ENCODE results near the gene NAALADL2.
"Not testable (repeated sequence)": the region's sequence is repeated elsewhere in the genome, so short reads cannot be mapped to it uniquely, and the experiment has no call there.

Gene NAALADL2

DNA sequence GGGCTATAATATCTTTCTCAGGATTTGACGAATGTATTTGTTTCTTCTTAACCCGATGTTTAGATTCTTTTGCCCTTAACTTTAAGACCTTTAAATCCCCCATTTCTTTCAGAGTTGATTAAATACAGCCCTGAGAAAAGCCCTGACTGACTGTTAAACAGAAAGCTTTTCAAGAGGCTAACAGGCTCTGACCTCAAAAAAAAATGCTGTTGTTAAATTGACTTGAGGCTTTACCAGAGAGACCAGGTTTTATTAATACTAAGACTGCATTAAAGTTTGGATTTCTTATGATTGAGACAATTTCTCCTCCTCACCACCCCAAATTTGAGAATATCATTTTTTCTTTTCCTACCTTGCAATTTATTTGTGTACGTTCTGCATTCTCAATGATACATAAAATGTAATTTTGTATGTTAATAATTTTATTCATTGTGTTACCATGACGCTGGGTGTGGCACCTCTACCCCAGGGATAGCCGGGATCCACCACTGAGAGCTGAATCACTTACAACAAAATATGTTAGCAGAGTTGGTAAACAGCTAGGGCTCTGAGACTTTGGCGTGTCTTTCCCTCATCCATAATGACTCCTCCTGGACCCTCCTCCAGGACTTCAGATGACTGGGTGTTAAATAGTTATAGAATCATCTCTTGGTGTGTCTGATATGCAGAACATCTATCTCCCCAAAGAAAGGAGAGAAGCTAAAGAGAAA lies 753.5 kb downstream of the NAALADL2 start:
- no peak for DNase-seq

DNA sequence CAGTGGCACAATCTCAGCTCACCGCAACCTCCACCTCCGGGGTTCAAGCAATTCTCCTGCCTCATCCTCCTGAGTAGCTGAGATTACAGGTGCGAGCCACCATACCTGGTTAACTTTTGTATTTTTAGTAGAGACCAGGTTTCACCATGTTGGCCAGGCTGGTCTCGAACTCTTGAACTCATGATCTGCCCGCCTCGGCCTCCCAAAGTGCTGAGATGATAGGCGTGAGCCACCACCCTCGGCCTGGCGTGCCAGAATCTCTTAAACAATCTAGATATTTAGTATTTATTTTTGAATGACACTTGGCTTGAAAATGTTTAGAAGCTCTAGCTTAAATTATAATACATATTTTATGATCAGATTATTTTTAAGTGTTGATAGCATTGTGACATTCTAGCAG lies 755.0 kb downstream of the NAALADL2 start:
- not testable (repeated sequence) for DNase-seq

DNA sequence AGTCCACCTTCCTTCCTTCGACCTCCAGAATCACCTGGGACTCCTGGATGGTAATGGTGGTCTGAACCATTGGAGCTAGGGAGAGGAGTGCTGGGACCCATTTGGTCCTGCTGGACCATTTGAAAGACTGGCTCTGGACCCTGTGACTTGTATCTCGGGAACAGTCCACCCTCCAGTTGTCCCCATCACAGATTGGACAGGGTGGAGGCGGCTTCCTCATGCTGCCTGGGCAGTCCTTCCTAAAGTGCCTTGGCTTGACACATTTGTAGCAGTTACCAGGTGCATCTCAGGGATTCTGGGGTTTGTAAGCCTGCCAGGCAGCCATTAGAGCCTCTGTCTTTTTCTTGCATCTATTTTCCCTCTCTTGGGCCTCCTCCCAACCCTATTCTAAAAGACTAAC lies 758.1 kb downstream of the NAALADL2 start:
- no peak for DNase-seq

DNA sequence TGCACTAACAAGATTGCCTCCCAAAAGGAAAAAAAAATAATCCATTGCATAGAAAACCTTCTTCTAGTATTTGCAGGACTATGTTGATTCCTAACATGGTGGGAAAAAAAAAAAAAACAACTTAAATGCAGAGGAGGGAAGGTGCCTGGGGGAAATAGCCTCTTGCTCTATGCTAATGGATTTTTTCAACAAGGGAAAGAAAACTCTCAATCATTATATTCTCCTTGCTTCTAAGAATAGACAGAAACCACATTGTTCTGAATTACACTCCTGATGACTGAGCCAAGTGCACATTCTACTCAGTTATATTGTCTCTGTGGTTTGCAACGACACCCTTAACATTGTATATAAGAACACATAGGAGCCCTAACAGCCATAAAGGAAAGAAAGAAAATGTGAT lies 760.2 kb downstream of the NAALADL2 start:
- DNase-seq: no peak

DNA sequence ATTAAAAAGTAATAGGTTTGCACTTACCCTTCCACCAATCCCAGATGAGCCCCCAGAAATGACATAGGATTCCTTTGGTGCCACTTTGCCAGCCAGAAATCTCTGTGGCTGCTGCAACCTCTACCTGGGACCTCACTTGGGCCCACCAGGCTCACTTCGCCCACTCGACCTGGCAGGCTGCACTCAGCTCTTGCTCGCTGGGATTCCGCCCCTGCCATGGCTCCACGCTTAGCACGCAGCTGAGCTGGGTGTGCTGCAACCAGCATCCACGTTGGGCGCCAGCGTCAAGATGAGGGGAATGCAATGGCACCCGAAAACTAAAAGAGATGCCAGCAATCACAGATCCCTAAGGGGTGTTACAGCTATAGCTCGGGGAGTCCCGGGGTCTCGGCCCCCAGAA lies 761.0 kb downstream of the NAALADL2 start:
- DNase-seq: no peak

DNA sequence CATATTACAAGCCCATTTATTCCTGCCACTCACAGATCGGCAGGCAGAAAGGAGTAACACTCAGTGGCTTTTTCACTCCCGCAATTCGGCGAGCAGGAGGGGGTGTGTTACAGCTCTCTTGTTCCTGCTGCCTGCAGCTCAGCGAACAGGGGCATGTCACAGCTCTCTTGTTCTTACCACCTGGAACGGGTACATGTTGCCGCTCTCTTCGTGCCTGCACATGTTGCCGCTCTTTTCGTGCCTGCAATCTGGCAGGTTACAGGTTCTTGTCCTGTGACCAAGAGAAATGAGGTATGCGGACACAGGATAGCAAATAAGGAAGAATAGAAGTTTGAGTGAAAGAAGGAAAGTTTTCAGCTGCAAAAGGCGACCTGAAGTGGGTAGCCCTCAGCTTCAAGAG lies 761.4 kb downstream of the NAALADL2 start:
- no peak for DNase-seq

DNA sequence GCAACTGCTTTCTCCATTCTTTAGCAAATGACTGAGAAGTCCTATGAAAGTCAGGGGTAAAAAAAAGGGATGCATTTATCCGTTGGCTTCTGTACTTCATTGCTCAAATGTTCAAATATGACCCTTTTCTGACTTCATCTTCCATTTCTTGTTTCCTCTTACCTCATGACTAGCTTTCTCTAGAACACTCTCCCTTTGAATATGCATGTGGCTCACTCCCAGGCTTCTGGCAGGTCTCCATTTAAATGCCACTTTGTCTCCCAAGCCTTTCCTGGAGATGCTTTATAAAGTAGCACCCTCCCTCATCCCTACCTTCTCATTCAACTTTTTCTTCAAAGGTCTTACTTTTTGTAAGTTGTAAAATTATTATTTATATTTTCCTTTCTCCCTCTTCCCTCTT lies 781.8 kb downstream of the NAALADL2 start:
- DNase-seq: no peak

DNA sequence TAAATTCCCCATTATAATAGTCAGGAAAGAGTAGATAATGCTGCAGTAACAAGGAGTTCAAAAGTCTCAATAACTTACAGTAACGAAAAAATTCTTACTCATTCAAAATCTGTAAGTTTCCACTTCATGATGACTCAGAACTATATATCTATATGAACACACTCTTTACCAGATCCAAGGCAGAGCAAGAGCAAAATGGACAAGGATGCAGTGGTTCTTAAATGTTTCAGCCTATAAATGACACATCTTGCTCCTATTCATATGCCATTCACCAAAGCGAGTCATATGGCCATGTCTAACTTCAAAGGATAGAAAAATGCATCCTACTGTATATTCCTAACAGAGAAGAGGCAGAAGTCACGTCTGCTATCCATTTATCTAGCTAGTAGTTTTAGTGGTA lies 787.7 kb downstream of the NAALADL2 start:
- DNase-seq: no peak

DNA sequence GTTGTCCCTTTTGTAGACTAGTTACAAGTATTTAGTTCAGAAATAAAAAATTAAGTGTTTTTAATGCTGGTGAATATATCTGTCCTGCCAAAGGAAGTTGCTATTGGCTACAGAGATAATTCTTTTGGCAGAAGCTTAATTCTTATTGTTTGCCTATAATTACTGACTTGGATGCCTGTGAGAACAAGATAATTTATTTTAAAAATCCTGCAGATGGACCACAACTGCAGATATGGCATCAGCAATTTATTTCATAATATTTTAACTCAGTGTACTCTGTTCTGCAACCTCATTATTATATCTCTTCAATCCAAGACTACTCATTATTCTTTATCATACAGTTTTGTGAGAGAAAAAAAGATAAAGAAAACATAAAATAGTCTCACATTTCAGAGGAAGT lies 789.8 kb downstream of the NAALADL2 start:
- DNase-seq: no peak

DNA sequence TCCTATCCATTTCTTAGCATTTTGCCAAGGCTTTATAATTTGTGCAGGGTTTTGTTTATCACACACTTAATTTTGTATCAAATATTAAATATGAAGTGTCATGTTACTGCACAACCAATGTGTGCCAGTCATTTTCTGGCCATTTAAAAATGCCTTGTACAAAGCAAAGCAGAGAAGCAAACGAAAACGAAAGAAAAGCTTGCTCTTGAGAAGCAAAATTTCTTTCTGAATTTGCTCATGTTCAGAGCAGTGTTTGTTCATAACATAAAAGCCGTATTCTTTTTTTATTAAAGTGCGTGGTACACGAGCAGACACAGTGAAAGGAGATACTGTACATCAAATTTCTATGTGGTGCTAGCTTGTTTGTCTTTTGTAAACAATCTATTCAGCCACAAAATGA lies 792.6 kb downstream of the NAALADL2 start:
- DNase-seq: no peak

DNA sequence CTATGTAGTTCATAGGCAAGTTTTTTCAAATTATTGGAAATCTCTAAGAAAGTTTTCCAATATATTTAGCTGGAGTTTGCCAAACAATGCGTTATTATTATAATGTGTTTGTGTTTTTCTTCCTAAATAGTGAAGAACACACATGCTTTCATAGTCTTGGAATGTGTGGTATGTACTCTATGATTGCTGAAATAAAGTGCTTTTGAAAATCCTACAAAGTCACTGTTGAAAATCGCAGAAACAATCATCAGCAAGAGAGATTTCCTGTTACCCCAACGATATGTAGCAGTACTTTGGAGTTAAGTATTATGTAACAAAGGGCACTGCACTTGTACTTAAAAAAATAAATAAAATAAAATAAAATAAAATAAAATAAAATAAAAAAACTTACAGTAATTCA lies 796.2 kb downstream of the NAALADL2 start:
- no peak for DNase-seq

DNA sequence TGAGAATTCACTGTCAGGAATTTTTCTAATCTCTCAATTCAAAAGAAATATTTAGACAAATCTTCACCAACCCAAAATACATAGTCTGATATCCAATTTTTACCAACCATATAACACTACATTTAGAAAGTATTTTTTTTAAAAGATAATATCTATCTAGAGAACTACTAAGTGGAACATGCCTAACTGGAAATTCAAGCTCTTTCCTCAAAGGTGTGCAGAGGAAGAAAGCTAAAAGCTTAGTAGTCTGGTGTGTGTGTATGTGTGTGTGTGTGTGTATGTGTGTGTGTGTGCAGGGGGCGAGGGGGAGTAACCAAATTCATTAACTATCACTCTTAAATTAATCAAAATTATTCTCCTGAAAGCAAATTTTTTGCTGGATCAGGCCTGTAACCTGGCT lies 797.3 kb downstream of the NAALADL2 start:
- DNase-seq: no peak

DNA sequence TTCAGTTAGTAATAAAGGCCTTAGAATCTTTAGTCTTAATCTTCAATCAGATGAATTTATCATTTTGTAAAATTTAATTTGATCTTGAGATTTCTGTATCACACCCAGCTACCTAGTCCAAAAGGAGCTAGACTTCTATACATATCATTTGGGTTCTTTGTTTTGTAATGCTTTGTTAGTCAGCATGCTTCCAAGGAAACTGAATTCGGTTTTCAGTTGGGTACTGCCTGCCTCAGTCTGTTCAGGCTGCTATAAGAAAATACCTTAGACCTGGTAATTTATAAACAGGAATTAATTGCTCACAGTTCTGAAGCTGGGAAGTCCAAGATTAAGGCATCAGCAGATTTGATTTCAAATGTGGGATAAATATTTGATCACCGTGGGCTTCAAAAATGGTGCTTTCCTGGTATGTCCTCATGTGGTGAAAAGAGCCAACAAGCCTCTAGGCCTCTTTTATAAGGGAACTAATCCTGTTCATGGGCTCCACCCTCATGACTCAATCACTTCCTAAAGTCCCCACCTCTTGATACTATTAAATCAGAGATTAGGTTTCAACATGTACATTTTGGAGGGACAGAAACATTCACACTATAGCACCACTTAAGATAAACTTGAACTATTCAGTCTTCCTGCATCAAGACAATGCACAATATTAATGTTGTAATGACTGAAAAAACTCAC lies 800.7 kb downstream of the NAALADL2 start:
- DNase-seq: no peak

DNA sequence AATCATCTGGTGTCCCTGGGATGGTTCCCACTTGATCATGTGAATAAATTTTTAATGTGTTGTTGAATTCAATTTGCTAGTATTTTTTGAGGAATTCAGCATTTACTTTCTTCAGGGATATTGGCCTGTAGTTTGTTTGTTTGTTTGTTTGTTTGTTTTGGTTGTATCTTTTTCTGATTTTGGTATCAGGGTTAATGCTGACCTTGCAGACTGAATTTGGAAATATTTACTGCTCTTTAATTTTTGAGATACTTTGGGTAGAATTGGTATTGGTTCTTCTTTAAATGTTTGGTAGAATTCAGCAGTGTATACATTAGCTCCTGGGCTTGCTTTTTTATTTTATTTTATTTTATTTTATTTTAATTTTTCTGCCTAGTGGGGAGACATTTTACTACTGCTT lies 803.7 kb downstream of the NAALADL2 start:
- no peak for DNase-seq

DNA sequence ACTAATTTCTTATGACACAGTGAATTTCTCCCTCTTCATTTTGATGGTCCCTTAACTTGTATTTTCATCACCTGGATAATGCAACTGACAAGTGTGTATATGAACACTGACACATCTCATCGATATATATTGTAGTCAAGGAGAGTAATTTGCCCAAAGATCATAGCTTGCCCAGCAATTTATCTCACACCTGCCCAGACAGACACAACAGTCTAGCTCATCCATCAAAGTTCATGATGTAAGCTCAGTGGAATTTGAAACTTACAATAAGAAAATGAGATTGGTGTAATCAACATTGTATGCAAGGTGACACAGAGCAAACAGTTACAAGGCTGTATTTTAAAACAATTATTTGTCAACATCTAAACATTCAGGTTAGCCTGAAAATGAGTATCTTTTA lies 805.8 kb downstream of the NAALADL2 start:
- DNase-seq: no peak

DNA sequence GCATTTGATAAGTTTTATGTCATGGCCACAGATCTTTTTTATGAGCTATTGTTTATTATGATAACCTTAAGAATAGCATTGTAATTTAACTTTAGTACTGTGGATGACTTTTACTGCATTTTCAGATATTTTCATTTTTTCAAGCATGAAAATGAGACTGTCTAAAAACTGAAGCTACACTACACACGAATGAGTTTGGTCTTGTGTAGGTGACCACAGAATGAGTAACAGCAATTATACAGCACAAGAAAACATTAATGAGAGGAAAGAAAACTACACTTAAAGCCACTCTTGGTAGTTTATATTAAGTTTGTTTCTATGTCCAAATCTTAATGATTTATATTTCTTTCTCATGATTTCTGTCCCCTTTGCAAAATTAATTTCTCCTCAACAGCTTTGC lies 809.2 kb downstream of the NAALADL2 start:
- no peak for DNase-seq

DNA sequence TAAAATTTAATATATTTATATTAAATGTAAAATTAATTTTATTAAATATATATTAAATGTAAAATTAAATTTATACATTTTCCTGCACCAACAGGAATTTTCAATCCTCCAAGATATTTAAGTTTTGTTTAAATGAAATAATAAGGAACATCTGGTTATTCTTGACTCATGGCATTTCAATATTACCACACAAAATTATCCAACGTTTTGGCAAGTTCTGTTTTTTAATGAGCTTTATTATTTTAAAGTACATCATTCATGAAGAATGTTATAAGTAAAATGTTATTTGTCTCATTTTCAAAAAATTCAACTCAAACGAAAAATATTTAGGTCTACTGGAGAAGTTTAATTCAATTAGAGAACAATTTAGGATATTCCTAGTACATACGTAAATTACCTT lies 811.4 kb downstream of the NAALADL2 start:
- DNase-seq: no peak

DNA sequence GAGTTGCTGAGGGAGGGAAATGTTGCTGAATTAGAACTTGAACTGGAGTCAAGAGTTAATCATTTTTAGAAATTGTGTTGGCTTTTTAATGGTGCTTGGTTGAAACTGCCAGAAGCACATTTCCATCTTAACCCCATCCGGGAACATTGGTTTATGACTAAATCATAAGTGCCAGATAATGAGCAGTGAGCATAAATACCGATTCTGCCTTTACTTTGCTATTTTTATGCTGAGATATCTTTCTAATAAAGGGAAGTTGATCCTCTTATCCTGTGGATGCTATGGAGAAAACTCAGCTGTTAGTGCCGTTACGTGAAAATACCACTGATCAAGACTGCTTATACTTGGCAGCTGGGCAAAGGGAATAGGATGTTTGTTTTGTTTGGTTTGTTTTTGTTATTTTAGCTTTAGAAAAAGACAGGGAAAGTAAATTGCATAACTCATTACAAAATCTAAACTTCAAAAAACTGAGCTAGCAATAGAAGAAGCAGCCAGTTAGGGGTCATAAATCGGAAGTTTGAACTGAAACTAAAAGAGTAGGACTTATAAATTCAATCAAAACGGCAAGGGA lies 813.1 kb downstream of the NAALADL2 start:
- DNase-seq: no peak

DNA sequence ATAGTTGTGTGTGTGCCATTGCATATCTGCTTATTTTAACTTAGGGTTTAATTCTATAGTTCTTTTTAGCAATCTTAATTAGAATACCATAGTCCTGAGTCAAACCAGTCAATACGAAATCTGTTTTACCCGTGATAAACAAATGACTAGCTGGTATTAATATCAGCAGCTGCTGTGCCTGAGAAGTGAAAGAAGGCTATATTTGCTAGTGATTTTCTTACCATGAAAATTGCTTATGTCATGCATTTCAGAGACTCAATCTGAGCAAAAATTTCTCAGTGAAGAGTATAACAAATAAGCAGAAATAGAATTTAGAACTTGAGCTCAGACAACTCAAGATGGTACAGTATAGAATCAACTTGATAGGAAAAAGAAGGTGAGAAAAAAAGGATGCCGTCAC lies 820.4 kb downstream of the NAALADL2 start:
- no peak for DNase-seq

DNA sequence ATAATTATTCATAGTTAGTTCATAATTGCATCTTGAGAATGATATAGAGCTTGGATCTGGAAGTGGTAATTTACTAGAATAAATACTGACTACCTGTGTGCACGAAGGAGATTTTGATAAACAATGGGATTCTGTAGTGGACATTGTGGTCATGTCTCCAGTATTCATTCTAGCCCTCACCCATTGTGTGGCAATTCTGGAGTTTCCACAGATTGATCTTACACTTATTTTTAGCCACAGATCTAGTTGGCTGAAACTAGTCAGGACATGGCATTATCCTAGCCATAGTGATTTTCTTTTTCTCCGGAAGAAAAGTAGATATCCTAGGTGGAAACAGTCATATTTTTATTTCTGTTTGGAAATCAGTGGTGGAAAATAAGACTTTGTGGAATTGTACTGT lies 833.1 kb downstream of the NAALADL2 start:
- no peak for DNase-seq

DNA sequence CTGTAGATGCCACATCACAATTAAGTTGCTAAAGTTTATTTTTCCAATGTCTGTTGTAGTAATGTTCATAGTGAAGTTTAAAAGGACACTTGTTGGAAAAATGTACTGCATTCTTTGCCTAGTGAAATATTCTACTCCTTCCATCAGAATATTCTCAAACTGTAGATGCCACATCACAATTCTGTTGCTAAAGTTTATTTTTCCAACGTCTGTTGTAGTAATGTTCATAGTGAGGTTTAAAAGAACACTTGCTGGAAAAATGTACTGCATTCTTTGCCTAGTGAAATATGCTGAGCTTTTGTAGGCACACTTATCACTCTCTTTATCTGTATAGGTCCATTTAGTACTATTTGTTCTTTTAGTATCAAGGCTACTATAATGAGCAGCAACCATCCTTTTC lies 836.1 kb downstream of the NAALADL2 start:
- no peak for DNase-seq

DNA sequence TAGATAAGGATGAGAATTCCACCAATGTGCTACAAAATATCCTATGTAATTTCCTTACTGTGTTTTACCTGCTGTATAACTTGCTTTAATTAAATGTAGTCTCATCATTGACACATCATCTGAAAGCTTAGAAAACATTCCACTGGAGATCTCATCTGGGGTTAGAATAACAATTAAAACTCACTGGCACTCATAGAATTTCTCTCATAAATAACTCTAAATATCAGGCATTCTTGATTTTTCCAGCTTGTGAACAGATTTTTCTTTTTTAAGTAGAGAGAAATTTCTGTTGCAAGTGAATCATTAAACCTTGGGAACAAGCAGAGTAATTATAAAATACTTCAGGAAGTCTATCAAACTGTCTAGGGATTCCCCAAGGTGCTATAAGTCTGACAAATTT lies 843.8 kb downstream of the NAALADL2 start:
- no peak for DNase-seq

DNA sequence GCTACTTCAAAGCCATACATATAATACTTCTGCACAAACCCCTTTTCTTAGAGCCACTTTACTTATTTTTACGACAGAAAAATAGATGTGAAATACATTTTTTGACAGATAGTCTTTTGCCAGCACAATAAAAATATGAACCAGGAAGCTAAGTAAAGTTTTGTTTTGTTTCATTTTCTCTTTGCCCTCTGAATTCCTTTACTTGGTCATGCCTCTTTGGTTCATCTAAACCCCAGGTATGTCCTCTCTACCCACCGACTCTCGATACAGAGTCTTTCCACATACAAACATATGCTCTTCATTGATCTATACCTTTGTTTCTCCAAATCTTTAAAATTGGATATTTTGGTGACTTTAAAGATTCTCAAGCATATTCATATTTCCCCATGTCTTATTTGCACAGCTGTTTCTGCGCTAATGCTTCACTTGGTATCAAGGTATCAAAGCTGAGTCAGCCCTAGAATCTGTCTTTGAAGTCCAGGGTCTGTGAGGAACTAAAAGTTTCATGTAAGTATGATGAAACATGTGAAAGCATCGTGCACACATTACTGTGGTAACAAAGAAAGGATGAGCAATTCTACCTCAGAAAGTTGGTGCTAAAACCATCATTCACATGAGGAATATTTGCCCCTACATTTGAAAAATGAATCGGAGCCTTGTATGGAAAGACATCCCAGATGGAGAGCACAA lies 845.4 kb downstream of the NAALADL2 start:
- no peak for DNase-seq

DNA sequence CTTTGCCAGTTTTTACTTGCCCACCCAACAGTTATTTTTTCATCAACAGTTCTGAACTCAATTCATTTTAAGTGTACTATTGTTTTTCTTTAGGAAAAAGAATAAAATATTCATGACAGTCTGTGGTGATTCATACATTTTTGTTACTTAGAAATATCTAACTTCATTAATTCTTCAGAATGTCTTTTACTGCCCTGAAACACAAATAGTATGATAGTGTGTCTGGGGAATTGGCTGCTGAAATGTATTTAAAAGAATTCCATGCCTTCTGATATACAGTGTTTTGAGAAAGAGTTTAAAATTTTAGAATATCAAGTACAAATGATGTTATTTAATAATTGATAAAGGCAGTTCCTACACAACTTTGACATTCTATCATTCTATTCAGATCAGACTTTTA lies 854.1 kb downstream of the NAALADL2 start:
- no peak for DNase-seq

Measured in T-helper 1 cell (primary cell).